Measurements from ENCODE around the gene ITIH5. TPM values are rescaled to one million over a fixed set of nuclear protein-coding genes. Genes with fewer than 3 reads are reported as not detected.
"Not testable (repeated sequence)": the region's sequence is repeated elsewhere in the genome, so short reads cannot be mapped to it uniquely, and the experiment has no call there.

The ITIH5 gene
- total RNA-seq, 1 donor from 2014 or later: 34.0 TPM

GRCh38 chr10:7702288-7702812 lies 35.6 kb upstream of the ITIH5 start:
- no peak overlapping the region for H3K4me3 Mint-ChIP-seq
- no peak overlapping the region for H3K27ac Mint-ChIP-seq
- TF ChIP-seq, protein P1, sequence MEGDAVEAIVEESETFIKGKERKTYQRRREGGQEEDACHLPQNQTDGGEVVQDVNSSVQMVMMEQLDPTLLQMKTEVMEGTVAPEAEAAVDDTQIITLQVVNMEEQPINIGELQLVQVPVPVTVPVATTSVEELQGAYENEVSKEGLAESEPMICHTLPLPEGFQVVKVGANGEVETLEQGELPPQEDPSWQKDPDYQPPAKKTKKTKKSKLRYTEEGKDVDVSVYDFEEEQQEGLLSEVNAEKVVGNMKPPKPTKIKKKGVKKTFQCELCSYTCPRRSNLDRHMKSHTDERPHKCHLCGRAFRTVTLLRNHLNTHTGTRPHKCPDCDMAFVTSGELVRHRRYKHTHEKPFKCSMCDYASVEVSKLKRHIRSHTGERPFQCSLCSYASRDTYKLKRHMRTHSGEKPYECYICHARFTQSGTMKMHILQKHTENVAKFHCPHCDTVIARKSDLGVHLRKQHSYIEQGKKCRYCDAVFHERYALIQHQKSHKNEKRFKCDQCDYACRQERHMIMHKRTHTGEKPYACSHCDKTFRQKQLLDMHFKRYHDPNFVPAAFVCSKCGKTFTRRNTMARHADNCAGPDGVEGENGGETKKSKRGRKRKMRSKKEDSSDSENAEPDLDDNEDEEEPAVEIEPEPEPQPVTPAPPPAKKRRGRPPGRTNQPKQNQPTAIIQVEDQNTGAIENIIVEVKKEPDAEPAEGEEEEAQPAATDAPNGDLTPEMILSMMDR (conservative IDR thresholded peaks at IDR 0.05): no peak
- no peaks in the 10 kb centered on the region for H3K36me3 Mint-ChIP-seq
- peaks cover 6% of the 10 kb centered on the region for H3K4me1 Mint-ChIP-seq (ENCODE audit: unreplicated experiment)
- H3K27me3 Mint-ChIP-seq: peaks cover 15% of the 10 kb centered on the region
- no peaks in the 10 kb centered on the region for H3K9me3 Mint-ChIP-seq
- no peak for DNase-seq (ENCODE audit: extremely low spot score, unreplicated experiment)

DNA sequence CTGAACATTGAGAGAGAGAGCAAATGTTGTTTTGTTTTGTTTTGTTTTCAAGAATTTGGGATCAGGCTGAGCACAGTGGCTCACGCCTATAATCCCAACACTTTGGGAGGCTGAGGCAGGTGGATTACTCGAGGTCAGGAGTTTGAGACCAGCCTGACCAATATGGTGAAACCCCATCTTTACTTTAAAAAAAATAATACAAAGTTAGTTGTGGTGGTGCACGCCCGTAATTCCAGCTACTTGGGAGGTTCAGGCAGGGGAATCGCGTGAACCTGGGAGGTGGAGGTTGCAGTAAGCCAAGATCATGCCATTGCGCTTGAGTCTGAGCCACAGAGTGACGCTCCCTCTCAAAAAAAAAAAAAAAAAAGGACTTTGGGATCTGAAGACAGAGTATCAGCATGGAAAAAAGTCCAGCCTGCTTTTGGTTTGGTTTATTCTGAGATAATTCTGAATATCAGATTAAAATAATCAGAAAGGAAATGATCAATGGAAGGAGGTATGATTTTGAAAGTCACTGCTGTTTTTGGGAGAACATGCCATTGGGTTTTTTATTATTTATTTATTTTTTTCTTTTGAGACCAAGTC lies 34.5 kb upstream of the ITIH5 start:
- Mint-ChIP-seq H3K27me3 (peaks cover 11% of the 10 kb centered on the region), H3K4me3 (no peak overlapping the region), H3K27ac (no peak overlapping the region), H3K36me3 (no peaks in the 10 kb centered on the region), H3K4me1 (ENCODE audit: unreplicated experiment) (peaks cover 6% of the 10 kb centered on the region), H3K9me3 (no peaks in the 10 kb centered on the region)
- DNase-seq (ENCODE audit: extremely low spot score, unreplicated experiment): no peak
- TF ChIP-seq, protein P1 (conservative IDR thresholded peaks at IDR 0.05): no peak

DNA sequence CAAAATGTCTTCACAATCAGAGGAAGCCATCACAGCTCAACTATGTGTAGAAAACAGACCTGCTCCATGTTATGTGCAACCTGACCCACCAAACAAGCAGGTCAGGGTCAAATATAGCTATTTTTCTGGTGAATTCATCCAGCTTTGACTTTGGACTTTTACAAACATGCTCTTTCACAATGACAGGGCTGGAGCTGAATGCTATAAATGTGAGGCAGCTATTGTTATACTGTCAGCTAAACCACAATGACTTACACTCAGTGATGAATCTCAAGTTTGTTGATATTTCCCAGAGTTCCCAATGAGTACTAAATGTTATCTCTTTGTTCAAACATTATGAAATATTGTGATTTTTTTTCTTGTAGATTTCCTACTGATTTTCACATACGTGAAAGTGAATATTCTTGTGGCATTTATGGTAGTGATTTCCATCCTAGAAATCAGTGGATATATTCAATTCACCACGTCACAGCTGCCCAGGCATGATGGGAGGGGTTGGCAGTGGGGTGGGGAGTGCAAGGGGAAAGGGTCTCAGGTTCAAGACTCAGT lies 33.9 kb upstream of the ITIH5 start:
- no peak for DNase-seq (ENCODE audit: extremely low spot score, unreplicated experiment)
- TF ChIP-seq, protein P1 (conservative IDR thresholded peaks at IDR 0.05): no peak
- Mint-ChIP-seq H3K9me3 (no peaks in the 10 kb centered on the region), H3K36me3 (no peaks in the 10 kb centered on the region), H3K27me3 (peaks cover 11% of the 10 kb centered on the region), H3K27ac (no peak overlapping the region), H3K4me1 (ENCODE audit: unreplicated experiment) (peaks cover 6% of the 10 kb centered on the region), H3K4me3 (no peak overlapping the region)

GRCh38 chr10:7697426-7697825 lies 30.7 kb upstream of the ITIH5 start:
- Mint-ChIP-seq H3K27me3 (peaks cover 6% of the 10 kb centered on the region), H3K4me3 (no peak overlapping the region), H3K9me3 (peaks cover 6% of the 10 kb centered on the region), H3K27ac (no peak overlapping the region), H3K4me1 (ENCODE audit: unreplicated experiment) (peaks cover 6% of the 10 kb centered on the region), H3K36me3 (no peaks in the 10 kb centered on the region)
- no peak for DNase-seq (ENCODE audit: extremely low spot score, unreplicated experiment)
- TF ChIP-seq, protein P1 (conservative IDR thresholded peaks at IDR 0.05): no peak

GRCh38 chr10:7696545-7696944 lies 29.8 kb upstream of the ITIH5 start:
- Mint-ChIP-seq H3K4me3 (no peak overlapping the region), H3K4me1 (ENCODE audit: unreplicated experiment) (peaks cover 6% of the 10 kb centered on the region), H3K9me3 (peaks cover 8% of the 10 kb centered on the region), H3K36me3 (no peaks in the 10 kb centered on the region), H3K27me3 (peaks cover 3% of the 10 kb centered on the region), H3K27ac (no peak overlapping the region)
- DNase-seq (ENCODE audit: extremely low spot score, unreplicated experiment): no peak
- TF ChIP-seq, protein P1 (conservative IDR thresholded peaks at IDR 0.05): no peak

GRCh38 chr10:7693194-7693593 lies 26.4 kb upstream of the ITIH5 start:
- H3K4me1 Mint-ChIP-seq (ENCODE audit: unreplicated experiment); H3K27me3 Mint-ChIP-seq; H3K27ac Mint-ChIP-seq; H3K36me3 Mint-ChIP-seq; DNase-seq (ENCODE audit: extremely low spot score, unreplicated experiment); H3K4me3 Mint-ChIP-seq: not testable (repeated sequence)
- peaks cover 14% of the 10 kb centered on the region for H3K9me3 Mint-ChIP-seq

DNA sequence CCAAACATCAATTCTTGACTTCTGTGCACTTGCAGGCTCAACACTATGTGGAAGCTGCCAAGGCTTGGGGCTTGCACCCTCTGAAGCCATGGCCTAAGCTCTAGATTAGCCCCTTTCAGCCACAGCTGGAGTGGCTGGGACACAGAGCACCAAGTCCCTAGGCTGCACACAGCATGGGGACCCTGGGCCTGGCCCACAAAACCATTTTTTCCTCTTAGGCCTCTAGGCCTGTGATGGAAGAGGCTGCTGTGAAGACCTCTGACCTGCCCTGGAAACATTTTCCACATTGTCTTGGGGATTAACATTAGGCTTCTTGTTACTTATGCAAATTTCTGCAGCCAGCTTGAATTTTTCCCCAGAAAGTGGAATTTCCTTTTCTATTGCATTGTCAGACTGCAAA lies 25.6 kb upstream of the ITIH5 start:
- H3K9me3 Mint-ChIP-seq: peaks cover 14% of the 10 kb centered on the region
- DNase-seq (ENCODE audit: extremely low spot score, unreplicated experiment); H3K4me1 Mint-ChIP-seq (ENCODE audit: unreplicated experiment); H3K27ac Mint-ChIP-seq; H3K4me3 Mint-ChIP-seq; H3K27me3 Mint-ChIP-seq; H3K36me3 Mint-ChIP-seq: not testable (repeated sequence)

DNA sequence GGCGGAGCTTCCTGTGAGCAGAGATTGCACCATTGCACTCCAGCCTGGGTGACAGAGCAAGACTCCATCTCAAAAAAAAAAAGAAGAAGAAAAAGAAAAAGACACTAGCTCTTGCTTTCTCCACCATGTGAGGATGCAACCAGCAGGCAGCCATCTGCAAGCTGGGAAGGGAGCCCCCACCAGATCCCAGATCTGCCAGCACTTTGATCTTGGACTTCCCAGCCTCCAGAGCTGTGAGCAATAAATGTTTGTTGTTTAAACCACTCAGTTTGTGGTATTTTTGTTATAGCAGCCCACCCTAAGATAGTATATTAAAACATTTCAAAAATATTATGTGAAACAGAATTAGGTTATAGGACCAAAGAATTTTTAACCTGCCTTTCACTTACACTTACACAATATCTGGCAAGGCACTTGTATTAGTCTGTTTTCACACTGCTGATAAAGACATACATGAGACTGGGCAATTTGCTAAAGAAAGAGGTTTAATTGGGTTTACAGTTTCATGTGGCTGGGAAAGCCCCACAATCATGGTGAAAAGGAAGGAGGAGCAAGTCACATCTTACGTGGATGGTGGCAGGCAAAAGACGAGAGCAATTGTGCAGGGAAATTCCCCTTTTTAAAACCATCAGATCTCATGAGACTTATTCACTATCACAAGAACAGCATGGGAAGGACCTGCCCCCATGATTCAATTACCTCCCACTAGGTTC lies 24.3 kb upstream of the ITIH5 start:
- H3K27ac Mint-ChIP-seq; H3K4me1 Mint-ChIP-seq (ENCODE audit: unreplicated experiment); DNase-seq (ENCODE audit: extremely low spot score, unreplicated experiment); H3K4me3 Mint-ChIP-seq; H3K36me3 Mint-ChIP-seq: not testable (repeated sequence)
- Mint-ChIP-seq H3K9me3 (peaks cover 14% of the 10 kb centered on the region), H3K27me3 (peaks cover 13% of the 10 kb centered on the region)
